HG03025 (cell line): ENCODE measurements around the gene COPB1.
A peak's percentile ranks its signal among the peaks of the same experiment; 100 is the strongest.

ENCODE experiments used
- ATAC-seq: cut with Tn5 transposase; IDR thresholded peaks from one replicate; pipeline ENCODE4 v1.9.1; 2021; ENCODE audit warnings: mild to moderate bottlenecking, moderate library complexity; ENCODE audit not compliant: unreplicated experiment, low FRiP score

Gene COPB1

GRCh38 chr11:14513800-14514199, 14.2 kb upstream of the COPB1 start:
- no peak for ATAC-seq

- ATAC-seq: no peak
These were observed 6.9 kb upstream of the COPB1 start for GRCh38 chr11:14506532-14506931.

DNA sequence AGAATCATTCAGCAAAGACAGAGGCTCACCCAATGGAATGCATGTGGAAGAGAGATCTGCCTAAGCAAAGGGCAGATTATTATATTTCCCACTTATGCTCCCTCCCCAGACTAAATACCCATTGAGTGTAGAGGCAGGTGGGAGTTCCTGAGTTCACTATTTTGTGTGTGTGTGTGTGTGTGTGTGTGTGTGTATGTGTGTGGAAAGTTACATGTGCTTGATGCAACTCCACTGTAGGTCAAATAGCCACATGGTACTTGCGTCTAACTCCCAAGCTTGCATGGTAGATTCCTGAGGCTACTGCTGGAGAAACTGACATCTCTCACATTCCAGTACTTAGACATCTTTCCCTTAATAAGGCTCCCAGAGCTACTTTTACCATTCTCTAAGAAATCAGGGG, 3.4 kb upstream of the COPB1 start:
- no peak for ATAC-seq

DNA sequence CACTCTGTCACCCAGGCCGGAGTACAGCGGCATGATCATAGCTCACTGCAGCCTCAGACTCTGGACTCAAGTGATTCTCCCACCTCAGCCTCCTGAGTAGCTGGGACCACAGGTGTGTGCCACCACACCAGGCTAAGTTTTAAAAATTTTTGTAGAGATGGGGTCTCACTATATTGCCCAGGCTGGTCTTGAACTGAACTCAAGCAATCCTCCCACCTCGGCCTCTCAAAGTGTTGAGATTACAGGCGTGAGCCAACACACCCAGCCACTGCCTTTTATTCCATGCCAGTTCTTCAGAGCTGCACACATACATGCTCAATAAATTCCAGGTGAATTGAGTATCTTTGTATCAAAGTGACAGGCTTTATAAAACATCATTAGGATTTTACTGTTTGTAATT, 2.4 kb upstream of the COPB1 start:
- ATAC-seq: no peak

DNA sequence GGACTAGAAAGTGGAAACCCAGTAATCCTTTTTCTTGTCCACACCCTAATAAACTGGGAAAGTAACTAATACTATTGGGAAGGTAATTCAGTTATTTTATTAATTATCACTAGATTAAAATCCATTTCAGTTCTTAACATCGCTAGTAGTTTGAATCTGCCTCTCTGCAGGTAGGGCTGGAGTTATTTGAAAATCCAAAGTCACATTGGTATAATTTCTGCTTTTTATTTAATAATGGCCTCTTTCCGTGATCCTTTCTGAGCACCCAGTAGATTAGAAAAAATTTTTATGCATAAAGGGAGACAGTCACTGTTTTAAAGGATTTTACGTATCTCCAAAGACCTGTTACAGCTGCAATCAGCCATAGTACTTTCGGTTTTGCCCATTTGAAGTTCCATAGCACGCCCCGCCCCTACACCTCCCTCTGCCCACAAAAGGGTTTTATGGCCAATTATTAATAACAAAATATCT, 605 bp upstream of the COPB1 start:
- peak; percentile 59 for ATAC-seq

- ATAC-seq: peak; percentile 7
These were observed 442 bp downstream of the COPB1 start for GRCh38 chr11:14499178-14499559.

DNA sequence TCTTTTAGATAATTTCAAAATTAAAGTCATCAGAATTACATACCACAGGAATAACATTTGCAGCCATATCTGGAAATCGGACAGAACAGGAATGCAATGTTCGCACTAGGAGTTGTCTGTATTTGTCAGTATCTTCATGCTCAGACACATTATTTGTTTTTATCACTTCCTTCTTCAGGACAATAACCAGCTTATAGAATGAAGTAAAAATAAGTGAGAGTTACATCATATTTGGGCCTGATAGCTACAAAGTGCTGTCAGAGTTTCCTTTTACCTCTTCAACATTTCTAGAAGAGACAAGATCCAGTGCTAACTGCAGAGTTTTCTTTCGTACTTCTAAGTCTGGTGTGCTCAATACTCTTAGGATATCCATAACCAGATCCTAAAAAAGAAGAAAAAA, 18.9 kb downstream of the COPB1 start:
- ATAC-seq: no peak

- no peak for ATAC-seq
These were observed 28.5 kb downstream of the COPB1 start for GRCh38 chr11:14471127-14471526.

GRCh38 chr11:14463623-14464022, 36.0 kb downstream of the COPB1 start:
- no peak for ATAC-seq

GRCh38 chr11:14460147-14460546, 39.5 kb downstream of the COPB1 start:
- no peak for ATAC-seq

DNA sequence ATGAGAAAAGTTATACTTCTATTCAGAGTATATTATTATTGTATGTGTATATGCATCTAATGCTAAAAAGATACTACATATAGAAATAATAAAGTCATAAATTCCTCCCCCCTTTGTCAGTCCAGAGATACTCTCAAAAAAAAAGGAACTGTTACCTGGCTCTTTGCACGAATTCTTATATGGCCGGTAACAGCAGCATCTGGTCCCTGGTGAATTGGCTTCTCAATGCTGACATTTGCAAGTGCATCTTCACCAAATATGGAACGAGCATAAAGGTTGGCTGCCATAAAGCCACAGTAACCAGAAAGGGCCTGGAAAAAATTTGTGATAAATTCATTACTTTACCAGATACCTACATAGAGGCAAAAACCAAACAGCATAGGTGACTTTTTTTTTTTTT, 41.2 kb downstream of the COPB1 start:
- ATAC-seq: no peak

DNA sequence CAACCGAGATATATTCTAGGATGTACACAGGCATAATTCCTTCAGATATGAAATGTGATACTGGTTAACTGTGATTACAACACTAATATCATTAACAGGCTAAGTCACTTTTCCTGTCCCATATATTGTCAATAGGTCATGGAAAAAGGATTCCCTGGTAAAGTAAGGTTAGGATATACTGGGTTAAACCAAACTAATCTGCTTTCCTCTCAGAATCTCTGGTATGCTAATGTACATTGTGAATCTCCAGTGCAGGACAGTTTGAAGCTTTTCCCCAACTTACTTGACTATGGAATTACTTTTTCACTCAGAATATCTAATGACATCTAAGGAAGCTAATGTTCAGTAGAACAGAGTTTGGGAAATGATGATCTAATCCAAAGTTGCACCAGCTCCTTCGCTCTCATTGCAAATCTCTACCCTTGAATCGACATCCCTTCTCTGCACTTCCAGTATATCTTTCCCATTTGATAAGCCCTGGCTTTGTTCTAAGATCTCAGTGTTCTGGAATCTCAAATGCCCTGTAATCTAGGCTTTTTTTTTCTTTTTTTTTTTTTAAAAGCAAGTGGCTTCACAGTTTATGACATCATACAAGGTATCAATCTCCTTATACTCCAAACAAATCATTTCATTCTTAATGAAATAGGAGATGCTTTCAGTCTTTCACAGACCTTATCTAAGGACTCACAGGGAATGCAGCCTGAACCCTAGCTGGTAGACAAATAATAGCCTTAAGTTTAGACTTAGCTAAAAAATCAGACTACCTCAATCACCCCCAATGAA, 43.8 kb downstream of the COPB1 start:
- no peak for ATAC-seq

- no peak for ATAC-seq
These were observed 44.6 kb downstream of the COPB1 start for GRCh38 chr11:14454861-14455632.

GRCh38 chr11:14451825-14452224, 47.8 kb downstream of the COPB1 start:
- ATAC-seq: no peak

DNA sequence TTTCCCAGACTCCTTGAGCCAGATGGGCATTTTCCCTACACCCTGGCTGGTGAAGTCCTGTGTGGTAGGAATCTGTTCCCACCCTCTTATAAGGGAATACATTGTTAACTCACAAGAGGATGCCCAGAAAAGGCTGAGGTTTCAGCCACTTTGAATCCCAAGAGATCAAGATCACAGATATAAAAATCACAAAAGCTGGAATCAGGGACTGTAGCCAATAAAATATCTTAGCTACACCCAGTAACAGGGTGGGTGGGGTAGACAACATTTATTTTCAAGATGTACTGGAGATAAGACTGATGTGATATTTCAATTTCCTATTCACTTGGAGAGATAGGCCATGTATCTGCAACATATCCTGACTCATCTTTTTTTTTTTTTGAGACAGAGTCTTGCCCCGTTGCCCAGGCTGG, 50.3 kb downstream of the COPB1 start:
- ATAC-seq: no peak

DNA sequence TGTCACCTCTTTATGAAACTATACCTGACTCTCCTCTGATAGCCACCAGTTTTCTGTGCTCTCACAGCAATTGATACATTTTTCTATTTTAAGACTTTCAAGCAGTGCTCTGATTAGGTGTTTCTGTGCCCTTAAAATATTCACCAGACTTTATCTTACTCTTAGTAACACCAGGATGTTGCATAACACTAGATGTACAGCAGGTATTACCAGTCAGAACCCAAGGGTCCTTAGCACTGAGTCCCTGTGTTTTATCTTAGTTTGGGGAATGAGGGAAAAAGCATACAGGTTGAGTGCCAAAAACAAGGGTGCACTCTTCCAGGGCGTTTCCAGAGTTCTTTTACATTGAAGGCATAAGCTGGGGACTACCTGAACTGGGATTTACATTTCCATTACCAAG, 51.4 kb downstream of the COPB1 start:
- ATAC-seq: no peak

- ATAC-seq: no peak
These were observed 52.9 kb downstream of the COPB1 start for GRCh38 chr11:14446701-14447169.

GRCh38 chr11:14445542-14446530, 53.8 kb downstream of the COPB1 start:
- no peak for ATAC-seq

GRCh38 chr11:14444441-14445189, 55.0 kb downstream of the COPB1 start:
- ATAC-seq: no peak

DNA sequence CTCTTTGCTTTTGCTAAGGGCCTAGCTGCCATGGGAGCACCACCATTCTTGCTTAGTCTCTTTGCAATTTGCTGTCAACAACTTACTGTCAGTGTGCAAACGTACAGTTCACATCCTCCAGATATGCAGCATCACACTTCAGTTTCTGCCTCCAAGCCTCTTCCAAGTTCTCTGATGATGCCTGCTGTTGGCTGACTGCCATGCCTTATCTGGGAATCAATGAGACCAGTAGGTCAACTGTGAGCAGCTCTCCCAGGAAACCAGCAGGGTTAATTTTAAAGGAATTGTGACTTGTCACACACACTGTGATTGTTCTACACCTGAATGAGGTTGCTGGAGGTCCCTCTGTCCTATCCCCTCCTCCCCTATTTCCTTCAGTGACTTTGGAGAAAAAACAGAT, 56.0 kb downstream of the COPB1 start:
- no peak for ATAC-seq
